GM23338 (cell line): Measurements from ENCODE around the gene COL16A1. TPM values are rescaled to one million over a fixed set of nuclear protein-coding genes. Genes with fewer than 3 reads are reported as not detected.

ENCODE experiments used
- ATAC-seq: fragments of 200-7000 bp; cut with Tn5 transposase; 3 replicates; pipeline ENCODE4 v1.9.1; 2020
- DNase-seq: peaks from one replicate; pipeline ENCODE4 v3.0.0-alpha.2; 2015; ENCODE audit warnings: low spot score
- H2AFZ ChIP-seq: fragments of 200-600 bp; sonication (generic); 2 replicates; pipeline ENCODE4 v1.8.0; 2016; ENCODE audit warnings: antibody characterized with exemption, mild to moderate bottlenecking, moderate library complexity
- H3F3A ChIP-seq: fragments of 200-600 bp; sonication (generic); replicated peaks from 2 replicates; pipeline ENCODE4 v1.8.0; 2017; ENCODE audit warnings: antibody characterized with exemption, mixed run types, low read depth
- H3K27ac ChIP-seq: fragments of 200-600 bp; sonication (generic); 2 replicates; pipeline ENCODE4 v1.6.1; 2016; ENCODE audit warnings: low read depth
- H3K27me3 ChIP-seq: fragments of 200-600 bp; sonication (generic); 2 replicates; pipeline ENCODE4 v1.8.0; 2016; ENCODE audit warnings: mild to moderate bottlenecking, mixed run types, moderate library complexity; ENCODE audit not compliant: insufficient read depth
- H3K36me3 ChIP-seq: fragments of 200-600 bp; sonication (generic); 2 replicates; pipeline ENCODE4 v1.8.0; 2016; ENCODE audit warnings: mild to moderate bottlenecking; ENCODE audit not compliant: insufficient read depth
- H3K4me1 ChIP-seq: fragments of 200-600 bp; sonication (generic); 2 replicates; pipeline ENCODE4 v1.8.0; 2016; ENCODE audit warnings: mild to moderate bottlenecking, moderate library complexity; ENCODE audit not compliant: insufficient read depth
- H3K4me2 ChIP-seq: fragments of 200-600 bp; sonication (generic); 2 replicates; pipeline ENCODE4 v1.7.1; 2017; ENCODE audit warnings: mixed run types
- H3K4me3 ChIP-seq: fragments of 200-600 bp; sonication (generic); 2 replicates; pipeline ENCODE4 v1.6.1; 2016; ENCODE audit warnings: mixed run types
- H3K79me2 ChIP-seq: fragments of 200-600 bp; sonication (generic); replicated peaks from 2 replicates; pipeline ENCODE4 v1.8.0; 2017; ENCODE audit warnings: mild to moderate bottlenecking; ENCODE audit not compliant: insufficient read depth
- H3K9me2 ChIP-seq: fragments of 200-600 bp; sonication (generic); 2 replicates; pipeline ENCODE4 v1.8.0; 2017; ENCODE audit not compliant: insufficient read depth
- H4K20me1 ChIP-seq: fragments of 200-600 bp; sonication (generic); replicated peaks from 2 replicates; pipeline ENCODE4 v1.8.0; 2017; ENCODE audit warnings: mild to moderate bottlenecking; ENCODE audit not compliant: insufficient read depth
- H3K27ac Mint-ChIP-seq: 2 replicates; pipeline ENCODE4 v1.8.0; 2020; ENCODE audit warnings: inconsistent platforms, mild to moderate bottlenecking, moderate library complexity, mixed read lengths
- H3K27me3 Mint-ChIP-seq: 3 replicates; pipeline ENCODE4 v1.8.0; 2022; ENCODE audit warnings: low read depth, mild to moderate bottlenecking, moderate library complexity, mixed read lengths, inconsistent platforms; ENCODE audit not compliant: insufficient read depth, poor library complexity
- H3K36me3 Mint-ChIP-seq: 3 replicates; pipeline ENCODE4 v1.8.0; 2021; ENCODE audit warnings: low read depth, mild to moderate bottlenecking, inconsistent platforms, moderate library complexity, mixed read lengths
- H3K4me1 Mint-ChIP-seq: 3 replicates; pipeline ENCODE4 v1.8.0; 2020; ENCODE audit warnings: mild to moderate bottlenecking, inconsistent platforms, mixed read lengths
- H3K4me3 Mint-ChIP-seq: 3 replicates; pipeline ENCODE4 v1.8.0; 2021; ENCODE audit warnings: moderate library complexity, mild to moderate bottlenecking, inconsistent platforms, mixed read lengths
- H3K9me3 Mint-ChIP-seq: 3 replicates; pipeline ENCODE4 v1.8.0; 2020; ENCODE audit warnings: moderate library complexity, mild to moderate bottlenecking, inconsistent platforms, mixed read lengths
- CREB1 ChIP-seq: fragments of 250-450 bp; sonication (Bioruptor Pico); IDR thresholded peaks from 2 replicates; pipeline ENCODE4 v1.5.0; 2020; ENCODE audit warnings: low read depth, mild to moderate bottlenecking, moderate library complexity
- CTCF ChIP-seq, 2 experiments: fragments of 200-600 bp in 1 of 2; sonication (generic) in 1 of 2; conservative IDR thresholded peaks; 2 replicates each; pipeline versions ENCODE4 v1.5.1 to v1.6.1; 2016 to 2017; ENCODE audit warnings: antibody characterized with exemption in 2 of 2, low read depth in 2 of 2, mild to moderate bottlenecking in 2 of 2, moderate library complexity in 1 of 2
- ETS1 ChIP-seq: IDR thresholded peaks from 2 replicates; pipeline ENCODE4 v1.6.1; 2016; ENCODE audit warnings: antibody characterized with exemption
- EZH2 ChIP-seq: fragments of 200-600 bp; sonication (generic); IDR thresholded peaks from one replicate; pipeline ENCODE4 v1.8.0; 2017; ENCODE audit warnings: antibody characterized with exemption, mild to moderate bottlenecking, low read depth; ENCODE audit not compliant: unreplicated experiment
- EZH2phosphoT487 ChIP-seq: fragments of 200-600 bp; sonication (generic); IDR thresholded peaks from one replicate; pipeline ENCODE4 v1.8.1; 2018; ENCODE audit warnings: antibody characterized with exemption; ENCODE audit not compliant: unreplicated experiment
- JUNB ChIP-seq: IDR thresholded peaks from one replicate; pipeline ENCODE4 v1.6.1; 2016; ENCODE audit warnings: antibody characterized with exemption; ENCODE audit not compliant: unreplicated experiment
- NANOG ChIP-seq: IDR thresholded peaks from 2 replicates; pipeline ENCODE4 v1.6.1; 2016; ENCODE audit warnings: antibody characterized with exemption, borderline replicate concordance
- POLR2AphosphoS5 ChIP-seq: IDR thresholded peaks from 2 replicates; pipeline ENCODE4 v1.6.1; 2016; ENCODE audit warnings: antibody characterized with exemption, low read depth
- REST ChIP-seq: IDR thresholded peaks from one replicate; pipeline ENCODE4 v1.6.1; 2018; ENCODE audit warnings: antibody characterized with exemption; ENCODE audit not compliant: unreplicated experiment
- STAT1 ChIP-seq: IDR thresholded peaks from one replicate; pipeline ENCODE4 v1.6.1; 2016; ENCODE audit warnings: antibody characterized with exemption; ENCODE audit not compliant: unreplicated experiment
- ZNF114 ChIP-seq: fragments of 250-450 bp; sonication (Bioruptor Pico); IDR thresholded peaks from 2 replicates; pipeline ENCODE4 v1.5.0; 2020; ENCODE audit warnings: mild to moderate bottlenecking, moderate library complexity
- ZNF331 ChIP-seq: fragments of 250-450 bp; sonication (Bioruptor Pico); IDR thresholded peaks from 2 replicates; pipeline ENCODE4 v1.5.0; 2020; ENCODE audit warnings: low read depth, mild to moderate bottlenecking, moderate library complexity
- polyA plus RNA-seq: library from polyadenylated mRNA; unstranded; fragments of >200 nt; fragmentation: Nextera tagmentation; extraction: Ambion mirVana; gene quantifications from 2 replicates; pipeline ENCODE4 v1.2.1, GENCODE V29; 2016
- total RNA-seq: library from RNA; depleted of rRNA; stranded (reverse); fragments of >200 nt; shearing (Covaris generic); gene quantifications from 2 replicates; pipeline ENCODE4 v1.2.3, GENCODE V29; 2014

The COL16A1 gene
- total and polyA plus RNA-seq, 2 experiments from 2014 or later: 4.2 to 13.2 TPM

- H3K27me3 ChIP-seq: no peaks in the 10 kb centered on the region
- H3K36me3 Mint-ChIP-seq: no peaks in the 10 kb centered on the region; the same call in 2 of the 3 replicates
- H3K4me3 ChIP-seq: no peak overlapping the region
- no peaks in the 10 kb centered on the region; the same call in 1 of the 2 replicates for H3K9me2 ChIP-seq
- no peaks in the 10 kb centered on the region; the same call in 1 of the 2 replicates for H4K20me1 ChIP-seq
- peaks cover 10% of the 10 kb centered on the region for H3K4me1 Mint-ChIP-seq
- no peak overlapping the region for H3K4me2 ChIP-seq
- no peak overlapping the region for H3K27ac Mint-ChIP-seq
- H3K4me1 ChIP-seq: no peaks in the 10 kb centered on the region; the same call in 1 of the 2 replicates
- no peaks in the 10 kb centered on the region for H3K79me2 ChIP-seq
- ATAC-seq (no peak), DNase-seq (no peak)
- no peak overlapping the region for H3K27ac ChIP-seq
- no peak overlapping the region for H2AFZ ChIP-seq
- 0 out of 2 replicates have a peak, but pooled peaks cover 5% of the 10 kb centered on the region for H3F3A ChIP-seq
- no peaks in the 10 kb centered on the region for H3K36me3 ChIP-seq
- no peak overlapping the region for H3K4me3 Mint-ChIP-seq
- TF ChIP-seq REST: no peak
- TF ChIP-seq CREB1 (CRISPR knock-in tag): no peak
- TF ChIP-seq ETS1: no peak
- TF ChIP-seq STAT1: no peak
- no peak for TF ChIP-seq CTCF (conservative IDR thresholded peaks at IDR 0.05; ENCODE audit: low read depth in 2 of 2)
- no peaks in the 10 kb centered on the region for H3K9me3 Mint-ChIP-seq
- H3K27me3 Mint-ChIP-seq: peaks cover 1% of the 10 kb centered on the region
Observed at GRCh38 chr1:31725777-31726535, 22.1 kb upstream of the COL16A1 start.

GRCh38 chr1:31725134-31725533, 21.3 kb upstream of the COL16A1 start:
- no peaks in the 10 kb centered on the region; the same call in 1 of the 2 replicates for H4K20me1 ChIP-seq
- Mint-ChIP-seq H3K27me3 (peaks cover 1% of the 10 kb centered on the region), H3K27ac (no peak overlapping the region), H3K4me3 (no peak overlapping the region), H3K9me3 (no peaks in the 10 kb centered on the region), H3K4me1 (peaks cover 10% of the 10 kb centered on the region), H3K36me3 (no peaks in the 10 kb centered on the region; the same call in 2 of the 3 replicates)
- H3K79me2 ChIP-seq: no peaks in the 10 kb centered on the region
- ATAC-seq (peak; percentile 70), DNase-seq (peak; percentile 71)
- H3F3A ChIP-seq: 0 out of 2 replicates have a peak, but pooled peaks cover 5% of the 10 kb centered on the region
- no peak overlapping the region for H3K27ac ChIP-seq
- H3K4me3 ChIP-seq: no peak overlapping the region
- H2AFZ ChIP-seq: no peak overlapping the region
- no peaks in the 10 kb centered on the region for H3K27me3 ChIP-seq
- no peaks in the 10 kb centered on the region; the same call in 1 of the 2 replicates for H3K9me2 ChIP-seq
- H3K4me1 ChIP-seq: no peaks in the 10 kb centered on the region; the same call in 1 of the 2 replicates
- no peak overlapping the region for H3K4me2 ChIP-seq
- H3K36me3 ChIP-seq: no peaks in the 10 kb centered on the region
- TF ChIP-seq ETS1 (no peak), CREB1 (CRISPR knock-in tag) (no peak), REST (no peak), NANOG (no peak), EZH2 (no peak), JUNB (no peak), EZH2phosphoT487 (no peak), ZNF331 (CRISPR knock-in tag) (no peak), STAT1 (no peak), ZNF114 (CRISPR knock-in tag) (no peak), POLR2AphosphoS5 (no peak)
